ENCODE measurements around the gene SETMAR.

DNA sequence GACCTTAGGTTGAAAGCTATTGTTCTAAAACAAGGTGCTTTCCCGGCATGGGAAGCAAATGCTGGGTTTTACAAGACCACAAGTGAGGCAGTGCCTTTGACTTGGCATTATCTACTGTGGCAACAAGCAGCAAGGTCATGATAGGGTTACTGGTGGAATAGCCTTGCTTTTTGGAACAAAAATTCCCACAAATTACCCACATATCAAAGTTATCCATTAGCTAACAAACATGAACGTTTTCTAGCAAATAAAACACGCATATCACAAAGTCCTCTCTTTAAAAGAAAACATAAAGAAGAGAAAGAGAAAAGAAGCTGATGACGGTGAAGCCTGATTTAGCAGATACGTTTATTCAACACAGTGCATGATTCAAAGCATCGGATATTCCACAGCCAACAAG is 57.6 kb downstream of the SETMAR start:
- TF ChIP-seq TCF7 (IDR thresholded peaks at IDR 0.05; ENCODE audit: low read depth) = no peak
- no peak for TF ChIP-seq CBFB (CRISPR knock-in tag; IDR thresholded peaks at IDR 0.05)
- TF ChIP-seq, protein P1, sequence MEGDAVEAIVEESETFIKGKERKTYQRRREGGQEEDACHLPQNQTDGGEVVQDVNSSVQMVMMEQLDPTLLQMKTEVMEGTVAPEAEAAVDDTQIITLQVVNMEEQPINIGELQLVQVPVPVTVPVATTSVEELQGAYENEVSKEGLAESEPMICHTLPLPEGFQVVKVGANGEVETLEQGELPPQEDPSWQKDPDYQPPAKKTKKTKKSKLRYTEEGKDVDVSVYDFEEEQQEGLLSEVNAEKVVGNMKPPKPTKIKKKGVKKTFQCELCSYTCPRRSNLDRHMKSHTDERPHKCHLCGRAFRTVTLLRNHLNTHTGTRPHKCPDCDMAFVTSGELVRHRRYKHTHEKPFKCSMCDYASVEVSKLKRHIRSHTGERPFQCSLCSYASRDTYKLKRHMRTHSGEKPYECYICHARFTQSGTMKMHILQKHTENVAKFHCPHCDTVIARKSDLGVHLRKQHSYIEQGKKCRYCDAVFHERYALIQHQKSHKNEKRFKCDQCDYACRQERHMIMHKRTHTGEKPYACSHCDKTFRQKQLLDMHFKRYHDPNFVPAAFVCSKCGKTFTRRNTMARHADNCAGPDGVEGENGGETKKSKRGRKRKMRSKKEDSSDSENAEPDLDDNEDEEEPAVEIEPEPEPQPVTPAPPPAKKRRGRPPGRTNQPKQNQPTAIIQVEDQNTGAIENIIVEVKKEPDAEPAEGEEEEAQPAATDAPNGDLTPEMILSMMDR (CRISPR knock-in tag; IDR thresholded peaks at IDR 0.05) = no peak
- TF ChIP-seq, protein P2, sequence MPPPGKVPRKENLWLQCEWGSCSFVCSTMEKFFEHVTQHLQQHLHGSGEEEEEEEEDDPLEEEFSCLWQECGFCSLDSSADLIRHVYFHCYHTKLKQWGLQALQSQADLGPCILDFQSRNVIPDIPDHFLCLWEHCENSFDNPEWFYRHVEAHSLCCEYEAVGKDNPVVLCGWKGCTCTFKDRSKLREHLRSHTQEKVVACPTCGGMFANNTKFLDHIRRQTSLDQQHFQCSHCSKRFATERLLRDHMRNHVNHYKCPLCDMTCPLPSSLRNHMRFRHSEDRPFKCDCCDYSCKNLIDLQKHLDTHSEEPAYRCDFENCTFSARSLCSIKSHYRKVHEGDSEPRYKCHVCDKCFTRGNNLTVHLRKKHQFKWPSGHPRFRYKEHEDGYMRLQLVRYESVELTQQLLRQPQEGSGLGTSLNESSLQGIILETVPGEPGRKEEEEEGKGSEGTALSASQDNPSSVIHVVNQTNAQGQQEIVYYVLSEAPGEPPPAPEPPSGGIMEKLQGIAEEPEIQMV (CRISPR knock-in tag; IDR thresholded peaks at IDR 0.05; ENCODE audit: low read depth) = no peak
- TF ChIP-seq ZNF589 (CRISPR knock-in tag; conservative IDR thresholded peaks at IDR 0.05) = no peak
- TF ChIP-seq, protein P3, sequence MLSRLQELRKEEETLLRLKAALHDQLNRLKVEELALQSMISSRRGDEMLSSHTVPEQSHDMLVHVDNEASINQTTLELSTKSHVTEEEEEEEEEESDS (CRISPR knock-in tag; IDR thresholded peaks at IDR 0.05; ENCODE audit: borderline replicate concordance) = no peak
- TF ChIP-seq HNRNPUL1 (IDR thresholded peaks at IDR 0.05; ENCODE audit: low read depth, low read length) = no peak
- TF ChIP-seq POLR2AphosphoS5 (IDR thresholded peaks at IDR 0.05; ENCODE audit: low read depth, low read length) = no peak
- no peak for TF ChIP-seq CBX5 (CRISPR knock-in tag; IDR thresholded peaks at IDR 0.05; ENCODE audit: borderline replicate concordance)
- TF ChIP-seq, protein P4, sequence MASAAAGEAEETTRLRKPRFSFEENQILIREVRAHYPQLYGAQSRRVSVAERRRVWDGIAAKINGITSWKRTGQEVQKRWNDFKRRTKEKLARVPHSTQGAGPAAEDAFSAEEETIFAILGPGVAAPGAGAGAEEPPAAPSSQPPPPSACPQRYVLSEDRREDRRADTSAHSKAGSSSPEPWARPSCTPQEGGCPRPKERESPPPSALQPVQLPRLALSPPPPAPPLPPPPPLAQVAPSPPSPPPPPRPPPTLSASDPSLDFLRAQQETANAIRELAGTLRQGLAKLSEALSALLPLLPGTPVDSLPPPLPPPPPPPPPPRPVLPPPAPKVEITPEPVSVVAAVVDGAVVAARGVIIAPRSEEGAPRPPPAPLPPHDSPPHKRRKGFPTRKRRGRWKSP (CRISPR knock-in tag; IDR thresholded peaks at IDR 0.05) = no peak
- no peak for TF ChIP-seq U2AF2 (IDR thresholded peaks at IDR 0.05; ENCODE audit: low read depth, low read length)
- no peak for TF ChIP-seq SETDB1 (CRISPR knock-in tag; IDR thresholded peaks at IDR 0.05; ENCODE audit: borderline replicate concordance)
- no peak for TF ChIP-seq HNF4A (CRISPR knock-in tag; IDR thresholded peaks at IDR 0.05)
- TF ChIP-seq RXRA (CRISPR knock-in tag; IDR thresholded peaks at IDR 0.05) = no peak
